Measurements from ENCODE around the gene TSC2.

GRCh38 chr16:2087748-2088631 is 40.2 kb downstream of the TSC2 start:
- no peak for TF ChIP-seq CTCF (IDR thresholded peaks at IDR 0.05)
- no peak for TF ChIP-seq POLR2A (IDR thresholded peaks at IDR 0.05)
